HepG2 (cell line): ENCODE results near the gene CLCN2. TPM values are rescaled to one million over a fixed set of nuclear protein-coding genes. Genes with fewer than 3 reads are reported as not detected.
A peak's percentile ranks its signal among the peaks of the same experiment; 100 is the strongest.

Experiments
- CTCF ChIP-seq: sonication (generic); formaldehyde crosslinking; IDR thresholded peaks from 2 replicates; pipeline ENCODE4 v1.5.0; 2020; ENCODE audit warnings: mild to moderate bottlenecking, missing genetic modification reagents, moderate library complexity
- HNF1A ChIP-seq, 2 experiments: sonication (generic) in 1 of 2; formaldehyde crosslinking in 1 of 2; IDR thresholded peaks; 2 replicates each; pipeline versions ENCODE4 v1.4.0 to v1.6.1; 2016 to 2020; ENCODE audit warnings: borderline replicate concordance in 1 of 2, low read depth in 1 of 2, mild to moderate bottlenecking in 1 of 2, missing genetic modification reagents in 1 of 2
- KLF6 ChIP-seq: IDR thresholded peaks from 2 replicates; pipeline ENCODE4 v1.8.0; 2016; ENCODE audit warnings: missing biosample characterization, missing genetic modification reagents
- MAFF ChIP-seq: IDR thresholded peaks from 2 replicates; pipeline ENCODE4 v1.6.1; 2011; ENCODE audit warnings: low read depth, low read length, improper control_type of control experiment
- MBD4 ChIP-seq: IDR thresholded peaks from 2 replicates; pipeline ENCODE4 v1.6.1; 2012; ENCODE audit warnings: low read length, inconsistent platforms, borderline replicate concordance
- MNT ChIP-seq: fragments of 450-650 bp; IDR thresholded peaks from 2 replicates; pipeline ENCODE4 v1.6.1; 2016
- NFATC3 ChIP-seq: sonication (generic); formaldehyde crosslinking; IDR thresholded peaks from 2 replicates; pipeline ENCODE4 v1.5.1; 2020; ENCODE audit warnings: mild to moderate bottlenecking, missing genetic modification reagents
- RFX1 ChIP-seq: fragments of 450-650 bp; IDR thresholded peaks from 2 replicates; pipeline ENCODE4 v1.6.1; 2017
- SRSF1 ChIP-seq: fragments of 200-400 bp; formaldehyde crosslinking; optimal IDR thresholded peaks from 2 replicates; pipeline ENCODE3; 2017; ENCODE audit warnings: mild to moderate bottlenecking, low read depth, low read length, moderate library complexity
- ZBED4 ChIP-seq: sonication (generic); formaldehyde crosslinking; IDR thresholded peaks from 2 replicates; pipeline ENCODE4 v1.4.0; 2020; ENCODE audit warnings: missing genetic modification reagents, borderline replicate concordance
- ZNF703 ChIP-seq: sonication (generic); formaldehyde crosslinking; IDR thresholded peaks from 2 replicates; pipeline ENCODE4 v1.5.1; 2020; ENCODE audit warnings: missing genetic modification reagents, mild to moderate bottlenecking, moderate library complexity, borderline replicate concordance
- ZNF761 ChIP-seq: sonication (generic); formaldehyde crosslinking; conservative IDR thresholded peaks from 2 replicates; pipeline ENCODE4 v1.4.0; 2020; ENCODE audit warnings: mild to moderate bottlenecking, missing genetic modification reagents
- polyA plus RNA-seq, 8 experiments: library from polyadenylated mRNA; depleted of rRNA in 3 of 8; stranded (reverse) in 7 of 8; unstranded in 1 of 8; fragments of >200 nt; fragmentation: Illumina TruSeq in 4 of 8; extraction: Trizol in 4 of 8; gene quantifications; 2 replicates each; pipeline versions ENCODE4 v1.2.1 to v1.2.3, GENCODE V29; 2011 to 2016; ENCODE audit warnings: low read depth in 4 of 8, missing spikeins in 1 of 8, mixed read lengths in 1 of 8; ENCODE audit not compliant: insufficient read depth in 1 of 8
- total RNA-seq, 5 experiments: library from RNA; depleted of rRNA; stranded (reverse); fragments of >200 nt; fragmentation: Illumina TruSeq; extraction: Trizol; gene quantifications; 2 replicates each; pipeline ENCODE4 v1.2.3, GENCODE V29; 2016; ENCODE audit warnings: low read depth in 1 of 5

The CLCN2 gene
- total and polyA plus RNA-seq, 2 of the 13 experiments (the other 11 are each of a cell fraction or from before 2014, with no cell fraction given), result 11.4 to 13.5 TPM

GRCh38 chr3:184362668-184363546 lies 1.5 kb upstream of the CLCN2 start (continued):
- peak; percentile 65; the same call in 1 of the 2 replicates for TF ChIP-seq ZNF703
- TF ChIP-seq NFATC3, result no peak; the same call in 1 of the 2 replicates
- TF ChIP-seq RFX1, result no peak
- peak; percentile 88 for TF ChIP-seq CTCF
- TF ChIP-seq MNT, result no peak
- no peak for TF ChIP-seq MAFF
- peak; percentile 98 for TF ChIP-seq ZBED4 (CRISPR knock-in tag)
- TF ChIP-seq ZNF761 (CRISPR knock-in tag), result peak; percentile 59; the same call in 1 of the 2 replicates
- TF ChIP-seq KLF6 (CRISPR knock-in tag), result peak; percentile 42; the same call in 1 of the 2 replicates
- TF ChIP-seq HNF1A (IDR thresholded peaks at IDR 0.05; ENCODE audit: low read depth), result 0 out of 2 replicates have a peak, but pooled peaks have one; percentile 31
- TF ChIP-seq HNF1A (CRISPR knock-in tag; IDR thresholded peaks at IDR 0.05; ENCODE audit: borderline replicate concordance), result peak; percentile 53; the same call in 1 of the 2 replicates
- no peak for TF ChIP-seq MBD4
- TF ChIP-seq SRSF1, result peak; percentile 75
